SW480 (cell line): ENCODE measurements around the gene SPTAN1.

Source experiments
- DNase-seq: peaks from one replicate; pipeline ENCODE4 v3.0.0-alpha.2; 2016; ENCODE audit warnings: low spot score

The SPTAN1 gene

GRCh38 chr9:128607642-128608350, 55.4 kb downstream of the SPTAN1 start:
- DNase-seq: no peak

GRCh38 chr9:128610897-128611296, 58.5 kb downstream of the SPTAN1 start:
- no peak for DNase-seq

GRCh38 chr9:128611600-128612394, 59.4 kb downstream of the SPTAN1 start:
- DNase-seq: no peak

GRCh38 chr9:128614728-128615127, 62.3 kb downstream of the SPTAN1 start:
- DNase-seq: no peak

- DNase-seq: no peak
Observed at GRCh38 chr9:128615571-128615970, 63.2 kb downstream of the SPTAN1 start.

- no peak for DNase-seq
Observed at GRCh38 chr9:128617943-128618342, 65.6 kb downstream of the SPTAN1 start.

- no peak for DNase-seq
Observed at GRCh38 chr9:128619127-128619526, 66.7 kb downstream of the SPTAN1 start.

GRCh38 chr9:128619779-128620178, 67.4 kb downstream of the SPTAN1 start:
- DNase-seq: no peak

- DNase-seq: no peak
Observed at GRCh38 chr9:128621730-128622455, 69.5 kb downstream of the SPTAN1 start.

- no peak for DNase-seq
Observed at GRCh38 chr9:128624566-128624965, 72.2 kb downstream of the SPTAN1 start.

- DNase-seq: no peak
Observed at GRCh38 chr9:128625391-128626146, 73.2 kb downstream of the SPTAN1 start.

- DNase-seq: no peak
Observed at GRCh38 chr9:128626181-128626580, 73.8 kb downstream of the SPTAN1 start.

- DNase-seq: no peak
Observed at GRCh38 chr9:128627127-128627715, 74.8 kb downstream of the SPTAN1 start.

- DNase-seq: no peak
Observed at GRCh38 chr9:128627906-128628305, 75.5 kb downstream of the SPTAN1 start.

- no peak for DNase-seq
Observed at GRCh38 chr9:128628471-128629048, 76.2 kb downstream of the SPTAN1 start.

GRCh38 chr9:128629136-128629535, 76.7 kb downstream of the SPTAN1 start:
- no peak for DNase-seq

GRCh38 chr9:128629852-128630545, 77.6 kb downstream of the SPTAN1 start:
- DNase-seq: no peak

- DNase-seq: no peak
Observed at GRCh38 chr9:128631636-128632035, 79.2 kb downstream of the SPTAN1 start.

GRCh38 chr9:128632066-128632465, 79.7 kb downstream of the SPTAN1 start:
- DNase-seq: no peak

GRCh38 chr9:128632486-128632885, 80.1 kb downstream of the SPTAN1 start:
- DNase-seq: no peak

GRCh38 chr9:128633057-128633456, 80.7 kb downstream of the SPTAN1 start:
- DNase-seq: no peak
